GM19438 (cell line): ENCODE data around the gene CCNYL1.
A peak's percentile ranks its signal among the peaks of the same experiment; 100 is the strongest.
"Not testable (repeated sequence)": the region's sequence is repeated elsewhere in the genome, so short reads cannot be mapped to it uniquely, and the experiment has no call there.

Experiments
- ATAC-seq: cut with Tn5 transposase; IDR thresholded peaks from one replicate; pipeline ENCODE4 v1.9.1; 2021; ENCODE audit warnings: low read depth; ENCODE audit not compliant: unreplicated experiment

Gene CCNYL1

DNA sequence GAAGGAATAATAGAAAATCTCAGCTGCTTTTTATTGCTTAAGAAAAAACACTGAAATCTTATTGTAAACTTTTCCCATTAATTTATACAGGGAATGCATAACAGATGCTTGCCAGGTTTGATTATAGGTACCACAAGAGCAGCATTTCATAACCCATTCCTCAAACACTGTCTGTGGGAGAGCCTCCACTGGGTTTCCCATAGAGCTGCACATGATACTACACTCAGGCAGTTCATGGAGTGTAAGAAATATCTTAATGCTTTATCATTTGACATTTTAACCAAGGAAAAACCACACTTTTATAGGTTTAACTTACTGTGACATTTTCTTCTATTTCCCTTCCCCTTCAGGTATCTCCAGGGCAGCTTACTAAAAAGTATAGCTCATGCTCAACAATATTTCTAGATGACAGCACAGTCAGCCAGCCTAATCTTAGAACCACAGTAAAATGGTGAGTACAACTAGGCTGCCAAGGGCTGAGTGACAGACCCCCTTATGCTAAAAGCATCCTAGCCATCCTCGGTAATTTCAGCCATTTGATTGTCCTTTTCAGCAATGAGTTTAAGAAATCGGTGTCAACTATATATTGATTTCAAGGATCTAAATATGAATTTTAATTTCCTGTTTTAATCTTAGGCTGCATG, 22.3 kb downstream of the CCNYL1 start:
- no peak for ATAC-seq

DNA sequence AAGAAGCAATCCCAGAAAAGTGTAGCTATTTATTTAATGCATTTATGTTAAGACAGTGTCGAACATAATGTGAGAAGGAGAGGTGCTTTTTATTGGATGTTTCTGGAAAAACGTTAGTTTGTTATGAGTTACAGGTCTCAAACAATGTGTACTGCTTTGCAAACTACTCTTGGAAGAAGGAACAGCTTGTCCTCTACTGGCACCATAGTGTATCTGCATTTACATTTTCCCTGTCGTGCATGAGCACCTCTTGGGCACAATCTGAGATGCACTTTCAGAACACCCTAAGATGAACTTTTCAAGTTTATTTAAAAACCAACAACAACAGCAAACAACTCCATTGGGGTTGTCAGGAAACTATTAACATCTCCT, 22.8 kb downstream of the CCNYL1 start:
- ATAC-seq = no peak

- no peak for ATAC-seq
Observed at GRCh38 chr2:207734636-207735512, 23.4 kb downstream of the CCNYL1 start.

DNA sequence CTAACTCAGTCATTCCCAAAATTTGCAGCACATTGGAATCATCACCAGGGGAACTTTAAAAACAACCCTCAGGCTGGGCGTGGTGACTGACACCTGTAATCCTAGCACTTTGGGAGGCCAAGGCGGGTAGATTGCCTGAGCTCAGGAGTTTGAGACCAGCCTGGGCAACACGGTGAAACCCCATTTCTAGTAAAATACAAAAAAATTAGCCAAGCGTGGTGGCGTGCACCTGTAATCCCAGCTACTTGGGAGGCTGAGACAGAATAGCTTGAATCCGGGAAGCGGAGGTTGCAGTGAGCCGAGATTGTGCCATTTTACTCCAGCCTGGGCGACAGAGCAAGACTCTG, 24.0 kb downstream of the CCNYL1 start:
- not testable (repeated sequence) for ATAC-seq

- ATAC-seq = no peak
Observed at GRCh38 chr2:207743514-207743913, 32.1 kb downstream of the CCNYL1 start.

DNA sequence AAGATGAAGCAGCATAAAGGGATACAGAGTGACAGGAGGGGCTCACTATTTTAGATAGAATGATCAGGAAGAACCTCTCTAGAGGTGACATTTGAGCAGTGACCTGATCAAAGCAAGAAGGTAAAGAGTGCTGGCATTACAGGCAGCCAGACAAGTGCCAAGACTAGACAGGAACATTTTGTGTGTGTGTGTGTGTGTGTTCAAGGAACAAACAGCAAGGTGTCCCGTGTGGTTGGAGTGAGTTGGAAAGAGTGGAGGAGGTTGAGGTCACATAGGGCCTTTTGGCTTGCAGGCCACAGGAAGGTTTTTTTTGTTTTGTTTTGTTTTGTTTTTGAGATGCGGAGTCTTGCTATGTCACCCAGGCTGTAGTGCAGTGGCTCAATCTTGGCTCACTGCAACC, 32.6 kb downstream of the CCNYL1 start:
- ATAC-seq = no peak

- ATAC-seq = no peak
Observed at GRCh38 chr2:207744451-207744850, 33.0 kb downstream of the CCNYL1 start.

DNA sequence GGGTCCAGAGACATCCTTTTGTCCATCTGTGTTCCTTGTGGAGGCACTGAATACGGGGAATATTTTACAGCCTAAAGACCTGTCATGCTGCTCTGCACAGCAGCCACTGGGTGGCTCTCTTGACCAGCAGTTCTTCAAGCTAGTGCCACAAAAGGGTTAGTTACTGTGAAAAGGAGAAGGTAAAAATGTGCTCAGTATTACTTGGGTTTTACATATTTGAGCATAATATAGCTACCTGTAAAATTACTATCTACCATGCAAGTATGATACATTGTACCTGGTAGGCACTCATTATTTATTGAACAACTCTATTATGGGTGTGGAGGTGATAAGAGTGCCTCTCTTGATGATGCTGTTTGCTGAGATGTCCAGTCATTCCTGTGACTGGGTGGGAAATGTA, 34.7 kb downstream of the CCNYL1 start:
- ATAC-seq = peak; percentile 89

GRCh38 chr2:207747653-207748560, 36.5 kb downstream of the CCNYL1 start:
- no peak for ATAC-seq

DNA sequence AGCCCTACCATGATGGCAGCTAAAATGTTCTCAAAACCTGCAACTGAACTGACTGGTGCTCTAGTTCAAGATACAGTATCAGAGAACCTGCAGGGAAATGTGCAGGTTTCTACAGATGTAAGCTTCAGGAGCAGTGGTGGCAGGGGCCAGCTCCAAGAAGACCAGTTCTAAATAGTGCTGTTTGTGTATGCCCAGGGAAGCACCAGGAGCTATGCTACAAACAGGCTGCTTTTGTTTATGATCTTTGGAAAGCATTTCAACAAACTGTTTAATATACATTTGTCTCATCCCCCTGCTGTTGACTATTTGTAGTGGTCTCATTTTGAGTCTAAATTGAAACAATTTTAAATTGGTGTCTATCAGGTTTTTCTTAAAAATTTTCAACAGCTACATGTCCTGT, 37.6 kb downstream of the CCNYL1 start:
- no peak for ATAC-seq

- no peak for ATAC-seq
Observed at GRCh38 chr2:207749873-207750272, 38.4 kb downstream of the CCNYL1 start.

DNA sequence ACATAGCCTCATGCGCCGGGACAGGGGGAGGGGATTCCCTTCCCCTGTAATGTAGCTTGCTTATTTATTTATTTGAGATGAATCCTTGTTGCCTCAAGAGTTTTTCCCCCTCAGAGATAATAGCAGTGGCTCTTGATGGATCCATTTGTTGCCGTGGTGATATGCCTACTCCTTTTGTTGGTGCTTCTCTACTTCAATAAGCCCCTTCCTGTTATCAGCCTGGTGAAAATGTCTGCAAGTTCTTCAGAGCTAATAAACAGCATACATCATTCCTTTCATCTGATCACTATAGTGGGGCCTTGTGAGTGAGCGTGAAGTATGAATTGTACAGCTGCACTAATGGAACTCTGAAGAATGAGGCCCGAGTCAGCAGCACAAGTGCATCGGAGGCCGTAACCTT, 38.9 kb downstream of the CCNYL1 start:
- no peak for ATAC-seq

DNA sequence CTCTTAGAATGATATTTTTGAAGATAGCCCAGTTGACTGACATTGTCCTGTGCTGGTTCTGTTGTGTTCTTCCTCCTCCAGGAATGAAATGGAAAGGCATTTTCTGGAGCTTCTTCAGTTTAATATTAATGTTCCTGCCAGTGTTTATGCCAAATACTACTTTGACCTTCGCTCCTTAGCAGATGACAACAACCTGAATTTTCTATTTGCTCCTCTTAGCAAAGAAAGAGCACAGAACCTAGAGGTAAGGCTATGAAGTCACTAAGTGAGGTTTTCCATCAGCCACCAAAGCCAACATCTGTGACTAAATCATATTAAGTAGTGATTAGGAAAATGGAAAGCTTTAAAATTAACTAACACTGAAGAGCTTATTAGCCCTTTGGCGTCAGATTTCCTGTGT, 39.4 kb downstream of the CCNYL1 start:
- no peak for ATAC-seq

DNA sequence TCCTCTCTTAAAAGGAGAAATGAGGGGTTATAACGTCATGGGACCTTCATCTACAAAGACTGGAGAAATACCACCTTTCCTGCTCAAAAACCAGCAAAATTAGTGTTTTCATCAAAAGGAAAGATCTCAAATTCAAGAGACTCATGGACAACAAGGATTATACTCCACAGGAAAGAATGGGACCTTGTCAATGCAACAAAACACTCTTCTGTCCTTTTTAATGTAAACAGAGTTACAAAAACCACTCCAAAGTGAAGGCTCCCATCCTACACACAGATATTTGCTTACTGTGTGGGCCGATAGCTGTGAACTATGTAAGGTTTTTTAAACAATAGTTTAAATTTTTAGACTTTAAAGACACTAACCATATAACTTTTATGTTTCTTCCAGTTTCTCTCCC, 42.2 kb downstream of the CCNYL1 start:
- not testable (repeated sequence) for ATAC-seq

- ATAC-seq = no peak
Observed at GRCh38 chr2:207754498-207755383, 43.3 kb downstream of the CCNYL1 start.

DNA sequence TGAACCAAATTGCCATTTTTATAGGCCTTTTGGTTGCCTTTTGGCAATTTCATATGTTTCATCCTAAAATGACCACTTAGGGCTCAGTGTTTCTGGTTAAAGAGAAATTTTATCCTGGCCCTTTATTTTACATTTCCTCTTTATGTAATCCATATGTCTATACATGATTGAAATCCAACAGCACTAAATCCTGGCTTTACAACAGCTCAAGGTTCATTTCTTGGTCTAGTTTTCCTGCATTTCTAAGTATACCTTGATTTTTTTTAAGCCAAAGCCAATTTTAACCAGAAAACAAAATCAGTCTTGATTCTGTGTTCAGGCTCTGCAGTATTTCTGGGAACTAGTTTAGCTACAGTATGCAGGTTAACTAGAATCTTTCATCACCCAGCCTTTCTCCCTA, 46.6 kb downstream of the CCNYL1 start:
- no peak for ATAC-seq

- ATAC-seq = no peak
Observed at GRCh38 chr2:207759890-207760289, 48.5 kb downstream of the CCNYL1 start.

GRCh38 chr2:207760453-207760852, 49.0 kb downstream of the CCNYL1 start:
- ATAC-seq = no peak

DNA sequence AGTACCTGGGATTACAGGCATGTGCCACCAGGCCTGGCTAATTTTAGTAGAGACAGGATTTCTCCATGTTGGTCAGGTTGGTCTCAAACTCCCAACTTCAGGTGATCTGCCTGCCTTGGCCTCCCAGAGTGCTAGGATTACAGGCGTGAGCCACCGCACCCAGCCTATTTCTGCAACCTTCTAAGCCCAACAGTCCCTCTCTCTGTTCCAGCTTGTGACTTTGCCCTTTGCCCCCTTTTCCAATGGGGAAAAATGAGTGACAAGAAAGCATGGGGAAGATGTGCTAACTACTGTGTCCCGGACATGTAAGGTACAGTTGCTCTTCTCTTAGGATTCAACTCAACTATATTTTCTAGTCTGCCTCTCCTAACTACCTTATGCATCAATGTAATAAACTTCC, 50.0 kb downstream of the CCNYL1 start:
- ATAC-seq = not testable (repeated sequence)

DNA sequence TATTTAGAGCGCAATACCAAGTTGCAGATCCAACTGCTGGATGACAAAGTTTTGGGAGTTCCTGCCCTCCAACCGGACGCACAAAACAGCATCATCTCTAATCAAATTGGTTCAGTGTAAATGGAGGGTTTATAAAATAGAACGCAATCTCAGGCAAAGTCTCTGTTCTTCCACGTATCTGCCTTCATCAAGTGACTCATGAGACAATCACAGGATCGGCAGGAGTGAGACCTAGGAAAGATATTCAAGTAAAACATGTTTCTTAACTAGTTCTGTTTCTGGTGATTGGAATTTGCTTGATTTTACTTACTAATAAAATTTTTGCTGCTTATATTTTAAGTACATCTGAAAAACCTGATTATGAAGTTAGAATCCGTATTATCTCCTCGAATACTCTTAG, 50.7 kb downstream of the CCNYL1 start:
- ATAC-seq = no peak
